Measurements from ENCODE around the gene EMC10.

DNA sequence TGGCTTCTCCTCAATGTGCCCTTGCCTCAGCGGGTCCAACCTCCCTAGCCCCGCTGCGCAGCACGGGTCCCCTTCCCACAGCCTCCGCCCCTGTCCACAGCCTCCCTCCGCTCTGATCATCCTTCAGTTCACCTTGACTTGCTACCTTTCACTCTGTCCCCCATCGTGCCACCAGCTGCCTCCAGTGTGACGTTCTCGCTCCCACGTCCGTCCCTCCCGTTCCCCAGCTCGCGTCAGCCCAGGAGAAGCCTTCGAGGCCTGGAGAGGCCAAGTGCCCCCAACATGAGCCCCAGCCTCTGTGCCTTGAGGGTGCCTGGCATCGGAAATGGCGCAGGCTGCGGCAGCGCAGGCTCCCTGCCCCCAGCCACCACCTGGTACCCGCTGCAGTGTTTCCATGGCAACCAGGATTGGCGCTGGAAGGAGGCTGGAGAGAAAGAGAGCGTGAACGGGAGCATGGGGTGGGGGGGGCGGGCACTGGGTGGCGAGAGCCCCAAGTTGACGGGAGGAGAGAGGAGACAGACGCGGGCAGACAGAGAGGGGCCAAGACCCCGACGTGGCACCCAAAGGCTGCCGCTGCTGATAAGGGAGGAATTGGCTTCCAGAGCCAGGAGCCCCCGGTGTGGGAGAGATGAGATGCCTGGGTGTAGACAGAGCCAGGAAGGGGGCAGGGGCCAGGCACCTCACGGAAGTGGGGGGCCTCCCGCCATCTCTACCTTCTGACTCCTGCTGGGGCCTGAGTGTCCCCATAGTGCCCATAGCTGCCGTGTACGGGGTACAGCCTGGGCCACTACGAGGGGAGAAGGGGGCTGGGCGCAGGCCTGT is 38.2 kb downstream of the EMC10 start:
- TF ChIP-seq, protein P1, sequence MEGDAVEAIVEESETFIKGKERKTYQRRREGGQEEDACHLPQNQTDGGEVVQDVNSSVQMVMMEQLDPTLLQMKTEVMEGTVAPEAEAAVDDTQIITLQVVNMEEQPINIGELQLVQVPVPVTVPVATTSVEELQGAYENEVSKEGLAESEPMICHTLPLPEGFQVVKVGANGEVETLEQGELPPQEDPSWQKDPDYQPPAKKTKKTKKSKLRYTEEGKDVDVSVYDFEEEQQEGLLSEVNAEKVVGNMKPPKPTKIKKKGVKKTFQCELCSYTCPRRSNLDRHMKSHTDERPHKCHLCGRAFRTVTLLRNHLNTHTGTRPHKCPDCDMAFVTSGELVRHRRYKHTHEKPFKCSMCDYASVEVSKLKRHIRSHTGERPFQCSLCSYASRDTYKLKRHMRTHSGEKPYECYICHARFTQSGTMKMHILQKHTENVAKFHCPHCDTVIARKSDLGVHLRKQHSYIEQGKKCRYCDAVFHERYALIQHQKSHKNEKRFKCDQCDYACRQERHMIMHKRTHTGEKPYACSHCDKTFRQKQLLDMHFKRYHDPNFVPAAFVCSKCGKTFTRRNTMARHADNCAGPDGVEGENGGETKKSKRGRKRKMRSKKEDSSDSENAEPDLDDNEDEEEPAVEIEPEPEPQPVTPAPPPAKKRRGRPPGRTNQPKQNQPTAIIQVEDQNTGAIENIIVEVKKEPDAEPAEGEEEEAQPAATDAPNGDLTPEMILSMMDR (IDR thresholded peaks at IDR 0.05; ENCODE audit: insufficient read depth, low read length) = no peak
- TF ChIP-seq POLR2AphosphoS5 (IDR thresholded peaks at IDR 0.05; ENCODE audit: low read depth) (no peak), SPI1 (IDR thresholded peaks at IDR 0.05; ENCODE audit: borderline replicate concordance, low read depth) (no peak), GABPA (IDR thresholded peaks at IDR 0.05; ENCODE audit: low read depth) (no peak)
- TF ChIP-seq, protein P2, sequence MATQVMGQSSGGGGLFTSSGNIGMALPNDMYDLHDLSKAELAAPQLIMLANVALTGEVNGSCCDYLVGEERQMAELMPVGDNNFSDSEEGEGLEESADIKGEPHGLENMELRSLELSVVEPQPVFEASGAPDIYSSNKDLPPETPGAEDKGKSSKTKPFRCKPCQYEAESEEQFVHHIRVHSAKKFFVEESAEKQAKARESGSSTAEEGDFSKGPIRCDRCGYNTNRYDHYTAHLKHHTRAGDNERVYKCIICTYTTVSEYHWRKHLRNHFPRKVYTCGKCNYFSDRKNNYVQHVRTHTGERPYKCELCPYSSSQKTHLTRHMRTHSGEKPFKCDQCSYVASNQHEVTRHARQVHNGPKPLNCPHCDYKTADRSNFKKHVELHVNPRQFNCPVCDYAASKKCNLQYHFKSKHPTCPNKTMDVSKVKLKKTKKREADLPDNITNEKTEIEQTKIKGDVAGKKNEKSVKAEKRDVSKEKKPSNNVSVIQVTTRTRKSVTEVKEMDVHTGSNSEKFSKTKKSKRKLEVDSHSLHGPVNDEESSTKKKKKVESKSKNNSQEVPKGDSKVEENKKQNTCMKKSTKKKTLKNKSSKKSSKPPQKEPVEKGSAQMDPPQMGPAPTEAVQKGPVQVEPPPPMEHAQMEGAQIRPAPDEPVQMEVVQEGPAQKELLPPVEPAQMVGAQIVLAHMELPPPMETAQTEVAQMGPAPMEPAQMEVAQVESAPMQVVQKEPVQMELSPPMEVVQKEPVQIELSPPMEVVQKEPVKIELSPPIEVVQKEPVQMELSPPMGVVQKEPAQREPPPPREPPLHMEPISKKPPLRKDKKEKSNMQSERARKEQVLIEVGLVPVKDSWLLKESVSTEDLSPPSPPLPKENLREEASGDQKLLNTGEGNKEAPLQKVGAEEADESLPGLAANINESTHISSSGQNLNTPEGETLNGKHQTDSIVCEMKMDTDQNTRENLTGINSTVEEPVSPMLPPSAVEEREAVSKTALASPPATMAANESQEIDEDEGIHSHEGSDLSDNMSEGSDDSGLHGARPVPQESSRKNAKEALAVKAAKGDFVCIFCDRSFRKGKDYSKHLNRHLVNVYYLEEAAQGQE (IDR thresholded peaks at IDR 0.05; ENCODE audit: insufficient replicate concordance, low read depth) = no peak

All from HL-60 (cell line).